CD14-positive monocyte (primary cell): Measurements from ENCODE around the gene CLIC1. TPM values are rescaled to one million over a fixed set of nuclear protein-coding genes. Genes with fewer than 3 reads are reported as not detected.
A peak's percentile ranks its signal among the peaks of the same experiment; 100 is the strongest.

Experiments
- DNase-seq, 3 donors: peaks; one replicate each; pipeline ENCODE4 v3.0.0-alpha.2; 2011 to 2022
- H2AFZ ChIP-seq: 2 replicates; pipeline ENCODE4 v1.6.0; 2012; ENCODE audit warnings: mild to moderate bottlenecking, low read depth, low read length, inconsistent platforms; ENCODE audit not compliant: insufficient read depth, poor library complexity, severe bottlenecking
- H3K27ac ChIP-seq, 2 donors: 1 replicate in 1 of 2; 2 replicates in 1 of 2; pipeline ENCODE4 v1.5.1; 2012 to 2013; ENCODE audit warnings: low read length in 2 of 2, control low read depth in 1 of 2, inconsistent platforms in 1 of 2, low read depth in 1 of 2, mild to moderate bottlenecking in 1 of 2
- H3K27me3 ChIP-seq, 2 donors: one replicate each; pipeline versions ENCODE4 v1.6.0 to v1.6.1; 2011 to 2013; ENCODE audit warnings: low read length in 2 of 2; ENCODE audit not compliant: control insufficient read depth in 2 of 2, insufficient read depth in 2 of 2
- H3K36me3 ChIP-seq, 2 donors: replicated peaks in 1 of 2; 1 replicate in 1 of 2; 2 replicates in 1 of 2; pipeline versions ENCODE4 v1.5.1 to v1.6.1; 2012 to 2013; ENCODE audit warnings: low read length in 2 of 2, control low read depth in 1 of 2, inconsistent platforms in 1 of 2, mild to moderate bottlenecking in 1 of 2; ENCODE audit not compliant: insufficient read depth in 2 of 2, control insufficient read depth in 1 of 2
- H3K4me1 ChIP-seq, 2 donors: 1 replicate in 1 of 2; 2 replicates in 1 of 2; pipeline versions ENCODE4 v1.5.1 to v1.6.1; 2012 to 2013; ENCODE audit warnings: low read length in 2 of 2, control low read depth in 1 of 2, inconsistent platforms in 1 of 2, mild to moderate bottlenecking in 1 of 2, moderate library complexity in 1 of 2; ENCODE audit not compliant: insufficient read depth in 2 of 2, control insufficient read depth in 1 of 2
- H3K4me2 ChIP-seq: replicated peaks from 2 replicates; pipeline ENCODE3; 2012; ENCODE audit warnings: low read length, moderate library complexity, mild to moderate bottlenecking; ENCODE audit not compliant: poor library complexity, severe bottlenecking; ENCODE audit errors: extremely low read depth
- H3K4me3 ChIP-seq, 3 experiments: fragments of 200-600 bp in 1 of 3; sonication (generic) in 1 of 3; replicated peaks in 1 of 3; 1 replicate in 2 of 3; 2 replicates in 1 of 3; pipeline ENCODE4 v1.5.1; 2011 to 2013; ENCODE audit warnings: low read length in 3 of 3, mild to moderate bottlenecking in 3 of 3, control low read depth in 2 of 3, low read depth in 2 of 3, inconsistent platforms in 1 of 3, moderate library complexity in 1 of 3
- H3K79me2 ChIP-seq: 2 replicates; pipeline ENCODE4 v1.6.0; 2012; ENCODE audit warnings: mild to moderate bottlenecking, control low read depth, inconsistent platforms, low read length, moderate library complexity; ENCODE audit not compliant: insufficient read depth
- H3K9ac ChIP-seq: 2 replicates; pipeline ENCODE4 v1.6.0; 2017; ENCODE audit warnings: low read length, mild to moderate bottlenecking; ENCODE audit not compliant: insufficient read depth, poor library complexity, severe bottlenecking
- H3K9me3 ChIP-seq, 2 donors: replicated peaks in 1 of 2; 1 replicate in 1 of 2; 2 replicates in 1 of 2; pipeline versions ENCODE4 v1.5.1 to v1.6.1; 2012 to 2013; ENCODE audit warnings: low read length in 2 of 2, control low read depth in 1 of 2; ENCODE audit not compliant: control insufficient read depth in 1 of 2, insufficient read depth in 1 of 2
- H4K20me1 ChIP-seq: 2 replicates; pipeline ENCODE4 v1.6.0; 2012; ENCODE audit warnings: mild to moderate bottlenecking, low read length, control low read depth, moderate library complexity; ENCODE audit not compliant: insufficient read depth
- H3K27ac Mint-ChIP-seq, 7 donors: one replicate each; pipeline ENCODE4 v1.8.0; 2020; ENCODE audit warnings: mild to moderate bottlenecking in 7 of 7, mixed read lengths in 7 of 7, moderate library complexity in 6 of 7, inconsistent platforms in 2 of 7
- H3K27me3 Mint-ChIP-seq, 3 donors: one replicate each; pipeline ENCODE4 v1.8.0; 2021 to 2022; ENCODE audit warnings: low read depth in 3 of 3, mild to moderate bottlenecking in 3 of 3, mixed read lengths in 3 of 3, moderate library complexity in 3 of 3, inconsistent platforms in 1 of 3
- H3K36me3 Mint-ChIP-seq, 2 donors: one replicate each; pipeline ENCODE4 v1.8.0; 2020; ENCODE audit warnings: mixed read lengths in 2 of 2, inconsistent platforms in 1 of 2, mild to moderate bottlenecking in 1 of 2
- H3K4me1 Mint-ChIP-seq: one replicate; pipeline ENCODE4 v1.8.0; 2020; ENCODE audit warnings: mild to moderate bottlenecking, mixed read lengths
- H3K4me3 Mint-ChIP-seq, 2 donors: one replicate each; pipeline ENCODE4 v1.8.0; 2020; ENCODE audit warnings: mild to moderate bottlenecking in 2 of 2, mixed read lengths in 2 of 2, moderate library complexity in 1 of 2
- H3K9me3 Mint-ChIP-seq, 7 donors: one replicate each; pipeline ENCODE4 v1.8.0; 2020 to 2022; ENCODE audit warnings: mixed read lengths in 7 of 7, mild to moderate bottlenecking in 6 of 7, moderate library complexity in 6 of 7, inconsistent platforms in 2 of 7
- WGBS: methylation state at CpG from one replicate; pipeline ENCODE4 v1.1.5; 2013; ENCODE audit warnings: missing lambda C conversion rate; ENCODE audit not compliant: insufficient coverage; 5-methylcytosine and 5-hydroxymethylcytosine counted together
- intact Hi-C, 2 donors: fragments of 100-400 bp; cut with micrococcal nuclease; formaldehyde crosslinking; loops; one replicate each; pipeline versions ENCODE4 v1.15.0 to v1.15.1; 2023
- polyA plus RNA-seq, 3 donors: library from polyadenylated mRNA; depleted of rRNA in 1 of 3; unstranded in 2 of 3; stranded (reverse) in 1 of 3; fragments of 300-500 nt in 2 of 3; fragments of >200 nt in 1 of 3; fragmentation: Illumina TruSeq in 2 of 3; gene quantifications; 1 replicate in 2 of 3; 2 replicates in 1 of 3; pipeline ENCODE4 v1.2.3, GENCODE V29; 2012 to 2021
- TF ChIP-seq, protein P1 (sequence below): fragments of 200-600 bp; IDR thresholded peaks from one replicate; pipeline ENCODE4 v1.8.0; 2022; ENCODE audit warnings: antibody characterized with exemption, mild to moderate bottlenecking

CLIC1 gene
- polyA plus RNA-seq, 3 donors: 676 to 1,304 (median 1,196) TPM

DNA sequence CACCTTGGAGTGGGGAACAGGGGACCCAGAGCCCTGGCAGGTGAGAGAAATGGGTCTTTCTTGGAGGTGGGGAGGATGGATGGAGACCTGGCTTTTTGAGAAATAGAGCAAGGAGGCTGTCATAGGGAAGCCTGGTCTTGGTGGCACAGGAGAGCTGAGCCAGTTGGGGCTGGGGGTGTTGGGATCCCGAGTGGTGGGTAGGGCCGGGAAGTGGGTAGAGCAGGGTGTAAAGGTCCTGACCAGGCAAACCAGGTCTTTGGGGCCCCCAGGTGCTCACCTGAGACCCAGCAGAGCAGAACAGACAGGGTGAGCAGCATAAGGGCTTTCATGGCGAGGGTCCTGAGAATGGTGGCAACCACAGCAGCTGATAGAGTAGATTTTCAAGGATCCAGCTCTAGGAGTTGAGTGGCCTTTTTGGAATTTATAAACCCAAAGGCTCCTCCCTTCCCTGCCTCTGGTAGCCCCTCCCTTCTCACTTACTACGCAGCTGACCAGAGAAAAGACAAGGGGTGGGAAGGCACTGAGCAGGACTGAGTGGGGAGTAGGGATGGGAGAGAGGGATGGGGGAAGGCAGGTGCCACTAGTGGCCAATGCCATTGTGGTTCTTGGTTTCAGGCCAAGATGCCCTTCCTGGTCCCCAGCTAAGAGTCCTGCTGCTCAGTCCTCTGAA is 14.8 kb downstream of the CLIC1 start, which contains the start of gene LY6G6C:
LY6G6C (minus strand) TSS at position 396 of the 670 bp plus-strand sequence; CDS start at position 329, 67 bp downstream.
- H3K4me1 Mint-ChIP-seq: peaks cover 23% of the 10 kb centered on the region

DNA sequence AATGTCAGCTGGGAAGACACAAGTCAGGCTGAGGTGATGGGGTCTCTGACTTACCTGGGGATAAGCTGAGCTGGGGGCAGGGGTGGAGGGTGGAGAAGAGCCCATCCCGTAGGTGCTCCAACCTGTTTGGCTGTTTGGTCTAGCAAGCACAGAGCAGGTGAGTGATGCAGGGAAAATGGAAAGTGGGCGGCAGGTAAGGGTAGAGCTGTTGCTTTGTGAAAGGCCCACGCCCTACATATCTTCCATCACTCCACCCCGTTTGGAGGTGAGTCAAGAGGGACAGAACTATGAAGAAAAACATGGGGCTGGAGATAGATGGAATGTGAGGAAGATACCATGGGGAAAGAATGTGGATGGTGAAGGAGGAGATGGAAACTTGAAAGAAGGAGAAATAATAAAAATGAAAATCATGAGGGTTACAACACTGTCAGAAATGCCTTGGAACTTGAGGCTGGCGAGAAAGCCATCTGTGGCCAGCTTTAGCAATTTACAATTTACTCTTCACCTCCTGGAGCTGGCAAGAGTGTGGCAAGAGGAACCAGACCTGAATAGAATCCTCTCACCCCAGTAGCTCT is 16.0 kb downstream of the CLIC1 start:
- Histone ChIP-seq H3K4me2 (no peak overlapping the region), H3K9me3 (no peaks in the 10 kb centered on the region), H2AFZ (no peak overlapping the region), H3K79me2 (no peaks in the 10 kb centered on the region), H3K27me3 (no peaks in the 10 kb centered on the region), H3K27ac (no peak overlapping the region), H3K4me3 (no peak overlapping the region), H3K4me1 (peaks cover 0 to under 1% of the 10 kb centered on the region in 2 donors), H3K9ac (no peak overlapping the region), H4K20me1 (no peaks in the 10 kb centered on the region), H3K36me3 (no peaks in the 10 kb centered on the region)
- DNase-seq: no peak
- H3K9me3 Mint-ChIP-seq: no peaks in the 10 kb centered on the region
- no peak overlapping the region for H3K27ac Mint-ChIP-seq
- peaks cover 10 to 12% of the 10 kb centered on the region in 2 donors for H3K36me3 Mint-ChIP-seq
- TF ChIP-seq, protein P1, sequence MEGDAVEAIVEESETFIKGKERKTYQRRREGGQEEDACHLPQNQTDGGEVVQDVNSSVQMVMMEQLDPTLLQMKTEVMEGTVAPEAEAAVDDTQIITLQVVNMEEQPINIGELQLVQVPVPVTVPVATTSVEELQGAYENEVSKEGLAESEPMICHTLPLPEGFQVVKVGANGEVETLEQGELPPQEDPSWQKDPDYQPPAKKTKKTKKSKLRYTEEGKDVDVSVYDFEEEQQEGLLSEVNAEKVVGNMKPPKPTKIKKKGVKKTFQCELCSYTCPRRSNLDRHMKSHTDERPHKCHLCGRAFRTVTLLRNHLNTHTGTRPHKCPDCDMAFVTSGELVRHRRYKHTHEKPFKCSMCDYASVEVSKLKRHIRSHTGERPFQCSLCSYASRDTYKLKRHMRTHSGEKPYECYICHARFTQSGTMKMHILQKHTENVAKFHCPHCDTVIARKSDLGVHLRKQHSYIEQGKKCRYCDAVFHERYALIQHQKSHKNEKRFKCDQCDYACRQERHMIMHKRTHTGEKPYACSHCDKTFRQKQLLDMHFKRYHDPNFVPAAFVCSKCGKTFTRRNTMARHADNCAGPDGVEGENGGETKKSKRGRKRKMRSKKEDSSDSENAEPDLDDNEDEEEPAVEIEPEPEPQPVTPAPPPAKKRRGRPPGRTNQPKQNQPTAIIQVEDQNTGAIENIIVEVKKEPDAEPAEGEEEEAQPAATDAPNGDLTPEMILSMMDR: no peak
- H3K4me3 Mint-ChIP-seq: no peak overlapping the region
- intact Hi-C loops: loop anchor here in 1 of 2 donors (10.0 kb wide), 1 partner anchor 115 kb away; no protein-coding TSS in a partner anchor
- WGBS: 95% methylated on average over 5 of the region's 5 CpGs
- peaks cover 8 to 18% (median 13%) of the 10 kb centered on the region in 3 donors for H3K27me3 Mint-ChIP-seq
- H3K4me1 Mint-ChIP-seq: peaks cover 12% of the 10 kb centered on the region

More for the DNA sequence above, 14.8 kb downstream of the CLIC1 start, which contains the start of gene LY6G6C:
- Mint-ChIP-seq H3K9me3 (peaks cover 0 to 3% (median 0%) of the 10 kb centered on the region in 7 donors), H3K4me3 (peak within 1 kb of the TSS in 1 of 2 donors; percentile 4), H3K27me3 (peaks cover 8 to 19% (median 13%) of the 10 kb centered on the region in 3 donors), H3K36me3 (peaks cover 18 to 23% of the 10 kb centered on the region in 2 donors), H3K27ac (no peak within 1 kb of the TSS)
- TF ChIP-seq, protein P1: no peak
- Histone ChIP-seq H3K79me2 (no peaks in the 10 kb centered on the region), H3K27ac (no peak within 1 kb of the TSS), H2AFZ (no peak within 1 kb of the TSS), H3K27me3 (no peaks in the 10 kb centered on the region), H4K20me1 (no peaks in the 10 kb centered on the region), H3K9me3 (no peaks in the 10 kb centered on the region), H3K4me3 (no peak within 1 kb of the TSS), H3K4me1 (peaks cover 11 to 13% of the 10 kb centered on the region in 2 donors), H3K36me3 (no peaks in the 10 kb centered on the region), H3K9ac (no peak within 1 kb of the TSS), H3K4me2 (no peak within 1 kb of the TSS)
- WGBS: 89% methylated on average over 2 of the region's 4 CpGs
- intact Hi-C loops: loop anchor here in 1 of 2 donors (10.0 kb wide), 1 partner anchor 113 kb away; no protein-coding TSS in a partner anchor
- DNase-seq: no peak
